Natural killer cell (primary cell): ENCODE results near the gene PCDHGB2. TPM values are rescaled to one million over a fixed set of nuclear protein-coding genes. Genes with fewer than 3 reads are reported as not detected.
"Not testable (repeated sequence)": the region's sequence is repeated elsewhere in the genome, so short reads cannot be mapped to it uniquely, and the experiment has no call there.

ENCODE experiments used
- ATAC-seq, 3 donors: fragments of 150-1000 bp in 2 of 3; fragments of 200-7000 bp in 1 of 3; cut with Tn5 transposase; 1 replicate in 1 of 3; 2 replicates in 2 of 3; pipeline ENCODE4 v1.10.0; 2021; ENCODE audit warnings: mild to moderate bottlenecking in 2 of 3, moderate library complexity in 2 of 3
- DNase-seq, 2 donors: peaks; one replicate each; pipeline versions ENCODE4 v3.0.0 to v3.0.0-alpha.2; 2013 to 2021; ENCODE audit warnings: mixed read lengths in 1 of 2
- H3K27ac ChIP-seq: one replicate; pipeline ENCODE4 v1.5.1; 2013; ENCODE audit warnings: mild to moderate bottlenecking, low read length
- H3K27me3 ChIP-seq: one replicate; pipeline ENCODE4 v1.6.1; 2013; ENCODE audit warnings: low read length; ENCODE audit not compliant: control insufficient read depth, insufficient read depth
- H3K36me3 ChIP-seq: one replicate; pipeline ENCODE4 v1.6.1; 2013; ENCODE audit warnings: low read length; ENCODE audit not compliant: control insufficient read depth, insufficient read depth
- H3K4me1 ChIP-seq: one replicate; pipeline ENCODE4 v1.6.1; 2013; ENCODE audit warnings: low read length; ENCODE audit not compliant: control insufficient read depth, insufficient read depth
- H3K4me3 ChIP-seq: one replicate; pipeline ENCODE4 v1.5.1; 2013; ENCODE audit warnings: low read length
- H3K9me3 ChIP-seq: one replicate; pipeline ENCODE4 v1.6.1; 2013; ENCODE audit warnings: low read length; ENCODE audit not compliant: control insufficient read depth, insufficient read depth
- H3K27ac Mint-ChIP-seq, 2 donors: one replicate each; pipeline ENCODE4 v1.8.0; 2022; ENCODE audit warnings: mild to moderate bottlenecking in 2 of 2, mixed read lengths in 2 of 2, moderate library complexity in 1 of 2
- H3K27me3 Mint-ChIP-seq, 2 donors: one replicate each; pipeline ENCODE4 v1.8.0; 2022; ENCODE audit warnings: low read depth in 2 of 2, mixed read lengths in 2 of 2
- H3K36me3 Mint-ChIP-seq: one replicate; pipeline ENCODE4 v1.8.0; 2022; ENCODE audit warnings: mixed read lengths
- H3K4me1 Mint-ChIP-seq, 2 donors: one replicate each; pipeline ENCODE4 v1.8.0; 2022; ENCODE audit warnings: mixed read lengths in 2 of 2
- H3K4me3 Mint-ChIP-seq: one replicate; pipeline ENCODE4 v1.8.0; 2022; ENCODE audit warnings: mild to moderate bottlenecking, moderate library complexity, mixed read lengths
- H3K9me3 Mint-ChIP-seq, 2 donors: one replicate each; pipeline ENCODE4 v1.8.0; 2022; ENCODE audit warnings: mixed read lengths in 2 of 2
- WGBS: methylation state at CpG from one replicate; pipeline ENCODE4 v1.1.7; 2013; ENCODE audit warnings: missing lambda C conversion rate; ENCODE audit not compliant: insufficient coverage; 5-methylcytosine and 5-hydroxymethylcytosine counted together
- intact Hi-C: fragments of 100-400 bp; cut with micrococcal nuclease; formaldehyde crosslinking; loops from one replicate; pipeline ENCODE4 v1.14.2; 2022
- total RNA-seq, 4 donors: library from RNA; stranded (reverse); fragments of 120-200 nt in 1 of 4; gene quantifications; one replicate each; pipeline versions ENCODE4 v1.2.3 to v1.2.4, GENCODE V29; 2013 to 2022
- TF ChIP-seq, protein P1 (sequence below): fragments of 200-600 bp; IDR thresholded peaks from one replicate; pipeline ENCODE4 v1.8.0; 2022; ENCODE audit warnings: antibody characterized with exemption

The PCDHGB2 gene
- total RNA-seq, 3 donors from 2014 or later (not counting 1 experiment from before 2014, with no cell fraction given) = 0.36 to 1.5 (median 0.49) TPM

DNA sequence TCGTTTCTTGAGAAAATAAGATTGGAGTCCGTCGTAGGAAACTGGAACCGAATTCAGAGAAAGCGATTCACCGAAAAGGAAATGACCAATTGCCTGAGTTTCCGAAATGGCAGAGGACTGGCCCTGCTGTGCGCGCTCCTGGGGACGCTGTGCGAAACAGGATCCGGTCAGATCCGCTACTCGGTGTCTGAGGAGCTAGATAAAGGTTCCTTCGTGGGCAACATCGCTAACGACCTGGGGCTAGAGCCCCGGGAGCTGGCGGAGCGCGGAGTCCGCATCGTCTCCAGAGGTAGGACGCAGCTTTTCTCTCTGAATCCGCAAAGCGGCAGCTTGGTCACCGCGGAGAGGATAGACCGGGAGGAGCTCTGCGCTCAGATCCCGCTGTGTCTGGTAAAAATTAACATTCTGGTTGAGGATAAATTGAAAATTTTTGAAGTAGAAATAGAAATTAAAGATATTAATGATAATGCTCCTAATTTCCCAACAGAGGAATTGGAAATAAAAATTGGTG, 15.8 kb upstream of the PCDHGB2 start:
- TF ChIP-seq, protein P1, sequence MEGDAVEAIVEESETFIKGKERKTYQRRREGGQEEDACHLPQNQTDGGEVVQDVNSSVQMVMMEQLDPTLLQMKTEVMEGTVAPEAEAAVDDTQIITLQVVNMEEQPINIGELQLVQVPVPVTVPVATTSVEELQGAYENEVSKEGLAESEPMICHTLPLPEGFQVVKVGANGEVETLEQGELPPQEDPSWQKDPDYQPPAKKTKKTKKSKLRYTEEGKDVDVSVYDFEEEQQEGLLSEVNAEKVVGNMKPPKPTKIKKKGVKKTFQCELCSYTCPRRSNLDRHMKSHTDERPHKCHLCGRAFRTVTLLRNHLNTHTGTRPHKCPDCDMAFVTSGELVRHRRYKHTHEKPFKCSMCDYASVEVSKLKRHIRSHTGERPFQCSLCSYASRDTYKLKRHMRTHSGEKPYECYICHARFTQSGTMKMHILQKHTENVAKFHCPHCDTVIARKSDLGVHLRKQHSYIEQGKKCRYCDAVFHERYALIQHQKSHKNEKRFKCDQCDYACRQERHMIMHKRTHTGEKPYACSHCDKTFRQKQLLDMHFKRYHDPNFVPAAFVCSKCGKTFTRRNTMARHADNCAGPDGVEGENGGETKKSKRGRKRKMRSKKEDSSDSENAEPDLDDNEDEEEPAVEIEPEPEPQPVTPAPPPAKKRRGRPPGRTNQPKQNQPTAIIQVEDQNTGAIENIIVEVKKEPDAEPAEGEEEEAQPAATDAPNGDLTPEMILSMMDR = no peak
- peaks cover 43% of the 10 kb centered on the region for H3K27me3 ChIP-seq
- no peak overlapping the region for H3K27ac Mint-ChIP-seq
- no peak overlapping the region for H3K4me3 ChIP-seq
- H3K9me3 ChIP-seq = peaks cover 31% of the 10 kb centered on the region
- ATAC-seq = no peak
- H3K27me3 Mint-ChIP-seq = peaks cover 47 to 85% of the 10 kb centered on the region in 2 donors
- H3K27ac ChIP-seq = no peak overlapping the region
- 38% methylated on average over 31 of the region's 31 CpGs for WGBS
- no peak for DNase-seq
- peak overlapping the region; percentile 45 for H3K4me3 Mint-ChIP-seq
- no peaks in the 10 kb centered on the region for H3K36me3 ChIP-seq
- no peaks in the 10 kb centered on the region for H3K4me1 Mint-ChIP-seq
- intact Hi-C loops = no loop called here
- H3K9me3 Mint-ChIP-seq = peaks cover 6 to 8% of the 10 kb centered on the region in 2 donors
- no peaks in the 10 kb centered on the region for H3K4me1 ChIP-seq
- H3K36me3 Mint-ChIP-seq = peaks cover 28% of the 10 kb centered on the region

DNA sequence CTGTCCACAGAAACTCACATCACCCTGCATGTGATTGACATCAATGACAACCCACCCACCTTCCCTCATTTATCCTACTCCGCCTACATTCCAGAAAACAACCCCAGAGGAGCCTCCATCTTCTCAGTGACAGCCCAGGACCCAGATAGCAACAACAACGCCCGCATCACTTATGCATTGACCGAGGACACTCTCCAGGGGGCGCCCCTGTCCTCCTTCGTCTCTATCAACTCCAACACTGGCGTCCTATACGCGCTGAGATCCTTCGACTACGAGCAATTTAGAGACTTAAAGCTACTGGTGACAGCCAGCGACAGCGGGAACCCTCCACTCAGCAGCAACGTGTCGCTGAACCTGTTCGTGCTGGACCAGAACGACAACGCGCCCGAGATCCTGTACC, 14.5 kb upstream of the PCDHGB2 start:
- H3K36me3 Mint-ChIP-seq = peaks cover 34% of the 10 kb centered on the region
- H3K4me1 ChIP-seq = no peaks in the 10 kb centered on the region
- DNase-seq (no peak), ATAC-seq (no peak)
- no peaks in the 10 kb centered on the region for H3K4me1 Mint-ChIP-seq
- peaks cover 6 to 8% of the 10 kb centered on the region in 2 donors for H3K9me3 Mint-ChIP-seq
- H3K9me3 ChIP-seq = peaks cover 27% of the 10 kb centered on the region
- TF ChIP-seq, protein P1 = no peak
- no peaks in the 10 kb centered on the region for H3K36me3 ChIP-seq
- H3K4me3 ChIP-seq = no peak overlapping the region
- intact Hi-C loops = no loop called here
- H3K27me3 Mint-ChIP-seq = peaks cover 50 to 86% of the 10 kb centered on the region in 2 donors
- no peak overlapping the region for H3K27ac Mint-ChIP-seq
- no peak overlapping the region for H3K27ac ChIP-seq
- H3K27me3 ChIP-seq = peaks cover 34% of the 10 kb centered on the region
- no peak overlapping the region for H3K4me3 Mint-ChIP-seq
- WGBS = 45% methylated on average over 20 of the region's 20 CpGs

DNA sequence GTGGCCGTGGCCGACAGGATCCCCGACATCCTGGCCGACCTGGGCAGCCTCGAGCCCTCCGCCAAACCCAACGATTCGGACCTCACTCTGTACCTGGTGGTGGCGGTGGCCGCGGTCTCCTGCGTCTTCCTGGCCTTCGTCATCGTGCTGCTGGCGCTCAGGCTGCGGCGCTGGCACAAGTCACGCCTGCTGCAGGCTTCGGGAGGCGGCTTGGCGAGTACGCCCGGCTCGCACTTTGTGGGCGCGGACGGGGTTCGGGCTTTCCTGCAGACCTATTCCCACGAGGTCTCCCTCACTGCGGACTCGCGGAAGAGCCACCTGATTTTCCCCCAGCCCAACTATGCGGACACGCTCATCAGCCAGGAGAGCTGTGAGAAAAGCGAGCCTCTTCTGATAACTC, 13.8 kb upstream of the PCDHGB2 start:
- WGBS = 45% methylated on average over 20 of the region's 35 CpGs
- DNase-seq, H3K9me3 Mint-ChIP-seq, H3K27ac ChIP-seq, H3K4me3 ChIP-seq, intact Hi-C loops, ATAC-seq, H3K4me1 Mint-ChIP-seq, H3K4me3 Mint-ChIP-seq, H3K36me3 ChIP-seq, H3K27ac Mint-ChIP-seq, H3K4me1 ChIP-seq: not testable (repeated sequence)
- Histone ChIP-seq H3K27me3 (peaks cover 39% of the 10 kb centered on the region), H3K9me3 (peaks cover 30% of the 10 kb centered on the region)
- Mint-ChIP-seq H3K36me3 (peaks cover 38% of the 10 kb centered on the region), H3K27me3 (peaks cover 51 to 86% of the 10 kb centered on the region in 2 donors)

DNA sequence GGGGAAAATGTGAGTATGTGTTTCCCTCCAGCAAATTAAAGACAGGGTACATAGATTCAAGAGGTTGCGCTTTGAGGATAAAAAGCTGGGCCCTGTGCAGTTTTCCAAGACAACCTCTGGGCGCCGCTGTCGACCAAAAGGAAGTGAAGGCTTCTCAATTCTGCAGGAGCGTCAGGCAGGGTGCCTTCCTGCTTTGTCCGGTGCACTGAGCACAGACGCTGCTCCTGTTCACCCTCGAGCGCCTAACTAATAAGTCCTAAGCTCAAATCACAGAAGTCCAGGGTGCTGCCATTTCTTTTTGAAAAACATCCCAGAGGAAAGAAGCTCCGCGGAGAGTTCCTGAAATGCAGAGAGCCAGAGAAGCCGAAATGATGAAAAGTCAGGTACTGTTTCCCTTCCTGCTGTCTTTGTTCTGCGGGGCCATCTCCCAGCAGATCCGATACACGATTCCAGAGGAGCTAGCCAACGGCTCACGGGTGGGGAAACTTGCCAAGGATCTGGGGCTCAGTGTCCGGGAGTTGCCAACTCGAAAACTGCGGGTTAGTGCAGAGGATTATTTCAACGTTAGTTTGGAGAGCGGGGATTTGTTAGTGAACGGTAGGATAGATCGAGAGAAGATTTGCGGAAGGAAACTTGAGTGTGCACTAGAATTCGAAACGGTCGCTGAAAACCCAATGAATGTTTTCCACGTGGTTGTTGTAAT, 9.7 kb upstream of the PCDHGB2 start, which contains the start of gene PCDHGB1:
PCDHGB1 (plus strand) TSS at position 183 of the 703 bp plus-strand sequence; CDS start at position 345, 162 bp downstream.
- ATAC-seq (peak in 2 of 3 donors; percentile 55 to 65), DNase-seq (peak in 1 of 2 donors; percentile 52)
- peaks cover 3% of the 10 kb centered on the region for H3K4me1 ChIP-seq
- TF ChIP-seq, protein P1 = no peak
- Mint-ChIP-seq H3K27me3 (peaks cover 50 to 78% of the 10 kb centered on the region in 2 donors), H3K4me3 (peak within 1 kb of the TSS; percentile 25), H3K27ac (no peak within 1 kb of the TSS), H3K9me3 (peaks cover 6 to 8% of the 10 kb centered on the region in 2 donors), H3K4me1 (no peaks in the 10 kb centered on the region), H3K36me3 (peaks cover 25% of the 10 kb centered on the region)
- peaks cover 39% of the 10 kb centered on the region for H3K27me3 ChIP-seq
- intact Hi-C loops = no loop called here
- H3K4me3 ChIP-seq = no peak within 1 kb of the TSS
- H3K27ac ChIP-seq = no peak within 1 kb of the TSS
- WGBS = 29% methylated on average over 29 of the region's 29 CpGs
- no peaks in the 10 kb centered on the region for H3K36me3 ChIP-seq
- H3K9me3 ChIP-seq = peaks cover 31% of the 10 kb centered on the region
